Fibroblast of the aortic adventitia (primary cell): Measurements from ENCODE around the gene AP1M1. TPM values are rescaled to one million over a fixed set of nuclear protein-coding genes. Genes with fewer than 3 reads are reported as not detected.

Experiments used
- DNase-seq: peaks from one replicate; pipeline ENCODE4 v3.0.0-alpha.2; 2010; ENCODE audit warnings: low read depth
- H3K4me3 ChIP-seq: 2 replicates; pipeline ENCODE4 v1.5.1; 2011; ENCODE audit warnings: low read depth, mild to moderate bottlenecking, control low read depth, low read length, moderate library complexity
- total RNA-seq: library from RNA; depleted of rRNA; stranded (reverse); fragments of >200 nt; gene quantifications from 2 replicates; pipeline ENCODE4 v1.2.3, GENCODE V29; 2012; ENCODE audit warnings: low replicate concordance
- TF ChIP-seq, protein P1 (sequence below): IDR thresholded peaks from 2 replicates; pipeline ENCODE4 v1.5.1; 2011; ENCODE audit warnings: mild to moderate bottlenecking, low read length, control low read depth, inconsistent platforms; ENCODE audit not compliant: insufficient read depth

Gene AP1M1
- total RNA-seq, 1 donor, result 78.5 TPM

DNA sequence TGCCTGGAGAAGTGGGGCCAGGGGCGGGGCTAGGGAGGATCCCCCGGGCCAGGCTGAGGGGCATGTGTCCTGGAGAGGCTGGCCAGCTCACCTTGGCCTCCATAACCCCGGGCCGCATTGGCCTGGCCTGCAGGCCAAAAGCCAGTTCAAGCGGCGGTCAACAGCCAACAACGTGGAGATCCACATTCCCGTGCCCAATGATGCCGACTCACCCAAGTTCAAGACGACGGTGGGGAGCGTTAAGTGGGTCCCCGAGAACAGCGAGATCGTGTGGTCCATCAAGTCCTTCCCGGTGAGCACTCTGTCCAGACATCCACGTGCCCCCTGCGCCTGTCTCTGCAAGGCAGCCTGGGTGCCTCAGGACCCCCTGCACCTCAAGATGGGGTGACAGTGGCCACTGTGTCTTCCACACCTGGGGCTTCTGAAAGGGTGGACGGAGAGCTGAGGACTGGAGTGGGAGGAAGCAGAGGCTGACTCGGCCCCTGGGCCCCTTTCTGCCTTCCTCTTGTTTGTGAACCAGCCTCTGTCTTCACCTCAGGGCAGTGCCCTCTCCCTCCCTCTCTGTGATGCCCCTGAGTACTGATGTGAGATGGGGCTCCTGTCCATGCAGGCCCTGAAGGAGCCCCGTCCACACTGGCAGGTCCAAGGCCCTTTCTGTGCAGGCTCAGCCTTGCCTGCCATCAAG is 31.1 kb downstream of the AP1M1 start:
- no peak overlapping the region for H3K4me3 ChIP-seq
- TF ChIP-seq, protein P1, sequence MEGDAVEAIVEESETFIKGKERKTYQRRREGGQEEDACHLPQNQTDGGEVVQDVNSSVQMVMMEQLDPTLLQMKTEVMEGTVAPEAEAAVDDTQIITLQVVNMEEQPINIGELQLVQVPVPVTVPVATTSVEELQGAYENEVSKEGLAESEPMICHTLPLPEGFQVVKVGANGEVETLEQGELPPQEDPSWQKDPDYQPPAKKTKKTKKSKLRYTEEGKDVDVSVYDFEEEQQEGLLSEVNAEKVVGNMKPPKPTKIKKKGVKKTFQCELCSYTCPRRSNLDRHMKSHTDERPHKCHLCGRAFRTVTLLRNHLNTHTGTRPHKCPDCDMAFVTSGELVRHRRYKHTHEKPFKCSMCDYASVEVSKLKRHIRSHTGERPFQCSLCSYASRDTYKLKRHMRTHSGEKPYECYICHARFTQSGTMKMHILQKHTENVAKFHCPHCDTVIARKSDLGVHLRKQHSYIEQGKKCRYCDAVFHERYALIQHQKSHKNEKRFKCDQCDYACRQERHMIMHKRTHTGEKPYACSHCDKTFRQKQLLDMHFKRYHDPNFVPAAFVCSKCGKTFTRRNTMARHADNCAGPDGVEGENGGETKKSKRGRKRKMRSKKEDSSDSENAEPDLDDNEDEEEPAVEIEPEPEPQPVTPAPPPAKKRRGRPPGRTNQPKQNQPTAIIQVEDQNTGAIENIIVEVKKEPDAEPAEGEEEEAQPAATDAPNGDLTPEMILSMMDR, result no peak
- no peak for DNase-seq

DNA sequence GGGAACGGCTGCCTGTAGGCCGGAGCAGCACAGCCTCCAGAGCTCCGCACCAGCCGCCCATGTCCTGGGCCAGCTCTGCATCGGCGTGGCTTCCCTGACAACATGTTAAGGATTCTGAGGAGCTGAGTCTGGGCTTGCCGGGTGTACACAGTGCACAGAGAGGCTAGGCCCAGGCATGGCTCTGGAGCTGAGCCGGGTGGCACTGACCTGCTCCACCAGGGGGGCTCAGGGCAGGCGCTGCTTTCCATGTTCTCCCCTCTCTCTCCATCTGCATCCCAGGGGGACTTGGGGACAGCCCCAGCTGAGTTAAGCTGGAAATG is 31.6 kb downstream of the AP1M1 start:
- TF ChIP-seq, protein P1, result no peak
- no peak overlapping the region for H3K4me3 ChIP-seq
- no peak for DNase-seq

DNA sequence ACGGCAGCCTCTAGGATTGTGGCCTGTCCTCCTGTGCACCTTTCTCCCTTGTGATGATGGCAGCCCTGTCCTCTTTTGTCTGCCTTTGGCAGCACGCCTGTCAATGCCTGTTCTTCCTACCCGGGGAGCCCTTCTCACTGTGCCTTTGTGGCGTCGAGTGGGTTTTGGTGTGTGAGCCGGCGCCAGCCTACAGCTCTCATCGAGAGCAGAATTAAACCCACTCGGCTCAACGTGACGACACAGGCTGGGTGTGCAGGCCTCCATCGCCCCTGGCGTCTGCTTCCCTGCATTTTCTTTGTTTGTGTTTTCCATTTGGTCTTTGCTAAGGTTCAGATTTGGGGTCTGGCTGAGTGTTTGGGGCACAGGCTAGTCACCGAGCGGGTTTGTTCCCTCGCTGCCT is 34.4 kb downstream of the AP1M1 start:
- H3K4me3 ChIP-seq, result no peak overlapping the region
- TF ChIP-seq, protein P1, result no peak
- DNase-seq, result no peak

DNA sequence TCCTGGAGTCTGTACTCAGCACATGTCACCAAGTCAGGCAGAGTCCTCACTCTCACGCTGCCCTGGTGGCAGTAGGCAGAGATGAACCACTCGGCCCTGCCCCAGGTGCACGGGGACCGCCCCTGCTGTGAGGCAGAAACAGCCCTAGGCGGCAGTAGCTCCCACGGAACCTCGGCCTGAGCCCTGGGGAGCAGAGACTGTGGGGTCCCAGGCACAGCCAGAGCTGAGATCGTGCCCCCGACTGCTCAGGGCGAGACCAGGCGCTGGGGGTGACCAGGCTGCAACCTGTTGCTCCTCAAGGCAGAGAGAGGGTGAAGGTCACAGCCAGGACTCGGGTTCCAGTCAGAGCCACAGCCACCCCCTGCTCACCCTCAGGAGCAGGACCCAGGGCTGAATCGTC is 34.9 kb downstream of the AP1M1 start:
- no peak for DNase-seq
- H3K4me3 ChIP-seq, result no peak overlapping the region
- TF ChIP-seq, protein P1, result no peak

DNA sequence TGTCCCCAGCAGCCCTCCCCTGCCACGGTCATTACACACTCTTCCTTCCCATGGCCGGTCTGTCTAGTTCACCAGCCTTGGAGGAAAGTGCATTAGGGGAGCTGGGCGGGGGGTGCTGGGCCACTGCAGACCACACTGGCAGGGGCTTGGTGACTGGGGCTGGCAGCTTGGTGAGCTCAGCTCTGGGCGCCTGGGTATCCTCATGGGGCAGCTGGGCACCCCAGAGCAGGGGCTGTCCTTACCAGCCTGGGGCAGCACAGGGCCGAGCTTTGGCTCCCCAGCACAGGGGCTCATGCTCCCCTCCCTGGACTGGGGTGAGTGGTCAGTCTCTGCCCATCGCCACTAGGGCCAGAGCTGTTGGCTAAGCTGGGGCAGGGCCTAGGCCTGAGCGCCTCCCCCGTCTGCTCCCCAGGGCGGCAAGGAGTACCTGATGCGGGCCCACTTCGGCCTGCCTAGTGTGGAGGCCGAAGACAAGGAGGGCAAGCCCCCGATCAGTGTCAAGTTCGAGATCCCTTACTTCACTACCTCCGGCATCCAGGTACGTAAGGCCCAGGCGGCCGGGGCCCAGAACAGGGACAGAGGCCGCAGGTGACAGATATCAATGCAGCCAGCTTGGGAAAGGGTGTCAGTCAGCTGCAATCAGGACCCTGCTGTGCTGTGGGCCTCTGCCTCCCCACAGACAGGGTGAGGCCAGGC is 35.5 kb downstream of the AP1M1 start:
- no peak for DNase-seq
- H3K4me3 ChIP-seq, result no peak overlapping the region
- TF ChIP-seq, protein P1, result no peak

DNA sequence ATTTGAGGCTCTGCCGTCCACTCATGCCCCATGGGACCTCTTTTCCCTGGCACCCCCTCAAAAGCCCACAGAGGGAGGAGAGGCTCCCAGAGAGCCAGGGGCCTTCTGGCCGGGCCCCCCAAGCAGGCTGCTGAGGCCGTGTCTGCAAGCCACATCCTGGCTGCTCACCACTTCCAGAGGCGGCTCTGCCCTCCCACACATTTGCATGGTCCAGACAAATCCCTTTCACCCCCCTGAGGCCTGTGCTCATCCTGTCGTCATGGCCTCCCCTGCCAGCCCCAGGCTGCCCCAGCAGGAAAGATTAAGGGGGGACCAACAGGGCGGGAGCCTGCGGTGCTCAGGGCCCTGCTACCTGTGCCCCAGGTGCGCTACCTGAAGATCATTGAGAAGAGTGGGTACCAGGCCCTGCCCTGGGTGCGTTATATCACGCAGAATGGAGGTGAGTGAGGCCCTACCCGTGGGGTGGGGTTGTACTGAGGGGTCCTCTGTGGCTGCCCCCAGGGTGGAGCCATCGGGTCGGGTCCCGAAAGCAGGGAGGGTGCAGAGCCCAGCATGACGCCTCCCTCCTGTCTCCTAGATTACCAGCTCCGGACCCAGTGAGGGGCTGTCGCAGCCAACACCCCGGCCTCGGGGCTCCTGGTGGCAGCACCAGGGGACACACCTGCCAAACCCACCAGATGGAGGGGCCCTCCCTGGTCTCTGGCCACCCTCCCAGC is 36.3 kb downstream of the AP1M1 start:
- TF ChIP-seq, protein P1, result no peak
- no peak overlapping the region for H3K4me3 ChIP-seq
- no peak for DNase-seq
